Muscle of arm (tissue), 12 donors: ENCODE measurements around the gene TMPRSS11D. TPM values are rescaled to one million over a fixed set of nuclear protein-coding genes. Genes with fewer than 3 reads are reported as not detected.

Experiments used
- polyA plus RNA-seq, 12 donors: library from polyadenylated mRNA; unstranded; fragments of 120-200 nt; gene quantifications; one replicate each; pipeline ENCODE4 v1.2.1, GENCODE V29; 2013; ENCODE audit not compliant: insufficient read length in 12 of 12

The TMPRSS11D gene
- polyA plus RNA-seq, 12 donors: 0.05 to 0.50 (median 0.29) TPM; not detected in 7

Other genes with a start within 250 kb of the TMPRSS11D start
- gene UBA6, start 182.8 kb downstream of the TMPRSS11D start, polyA plus RNA-seq: 10 to 100 TPM in 11 of 12 donors, not detected in 1; 27.1 to 65.3 (median 47.3) TPM
- gene GNRHR, start 129.6 kb downstream of the TMPRSS11D start, polyA plus RNA-seq: under 1 TPM in 10 of 12 donors, not detected in 2; 0.29 to 0.74 (median 0.41) TPM
- gene TMPRSS11A, start 79.5 kb upstream of the TMPRSS11D start, polyA plus RNA-seq: under 1 TPM in 3 of 12 donors, not detected in 9; 0.05 to 0.11 (median 0.11) TPM
- under 1 TPM in 5 of 12 donors, not detected in 7; 0.08 to 0.91 (median 0.31) TPM for gene TMPRSS11F, start 245.9 kb upstream of the TMPRSS11D start, polyA plus RNA-seq